AG08395 (cell line): Measurements from ENCODE around the gene GNAT1.

ENCODE experiments used
- DNase-seq: peaks from one replicate; pipeline ENCODE4 v3.0.0; 2012; ENCODE audit warnings: mixed read lengths, low spot score

Gene GNAT1

DNA sequence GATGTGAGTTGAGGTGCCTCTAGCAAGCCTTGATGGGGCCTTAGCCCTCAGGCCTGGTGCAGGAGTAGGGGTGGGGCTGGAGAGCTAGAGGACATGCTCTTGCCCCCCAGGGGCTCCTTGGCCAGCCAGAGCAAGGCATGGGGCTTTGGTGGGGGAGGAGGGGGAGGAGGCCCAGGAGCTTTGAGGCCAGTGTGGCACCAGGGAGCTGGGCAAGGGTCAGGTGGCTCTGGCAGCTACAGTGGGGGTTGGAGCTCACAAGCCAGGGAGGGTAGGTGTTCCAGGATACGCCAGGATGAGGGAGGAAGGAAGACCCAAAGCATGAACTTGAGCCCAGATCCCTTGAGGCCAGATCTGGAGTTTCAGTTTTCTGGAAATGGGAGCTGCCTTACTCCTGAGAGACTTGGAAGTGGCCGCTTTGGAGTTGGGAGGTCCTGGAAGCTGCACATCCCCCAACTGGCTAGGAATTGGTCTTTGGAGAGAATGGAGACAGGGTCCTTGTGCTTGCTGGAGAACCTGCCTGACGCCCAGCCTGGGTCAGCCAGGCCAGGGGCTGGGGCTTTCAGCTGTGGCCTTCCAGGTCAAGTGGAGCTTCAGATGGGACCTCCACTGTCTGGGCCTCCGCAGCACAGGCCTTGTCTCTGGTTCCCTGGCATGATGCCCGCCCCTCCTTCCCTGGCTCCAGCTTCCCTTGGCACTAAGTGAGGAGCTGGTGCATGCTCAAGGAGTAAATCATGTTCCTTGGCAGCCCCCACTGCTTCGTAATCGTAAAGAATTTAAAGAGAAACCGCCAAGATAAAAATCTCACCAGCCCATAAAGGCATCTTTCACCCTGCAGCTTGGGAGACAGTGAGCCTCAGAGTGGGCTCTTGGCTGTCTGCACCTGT, 27.6 kb upstream of the GNAT1 start:
- DNase-seq: peak; percentile 96

DNA sequence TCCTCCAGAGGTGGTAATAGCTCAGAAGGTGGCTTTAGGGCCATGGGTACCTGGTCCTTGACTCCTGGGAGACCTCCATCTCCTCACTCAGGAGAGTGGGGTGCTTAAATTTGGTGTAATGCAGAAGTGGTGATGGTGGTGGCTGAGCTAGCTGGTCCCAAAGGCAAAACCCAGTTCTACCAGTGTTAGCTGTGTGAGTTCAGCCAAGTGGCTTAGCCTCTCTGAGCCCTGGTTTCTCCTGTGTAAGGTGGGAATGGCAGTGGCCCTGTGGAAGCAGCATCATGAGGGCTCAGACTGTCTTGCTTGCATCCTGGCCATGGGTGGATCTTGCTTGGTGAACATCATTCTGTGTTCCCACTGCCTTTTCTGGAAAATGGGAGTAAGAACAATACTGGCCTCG, 26.9 kb upstream of the GNAT1 start:
- DNase-seq: no peak

DNA sequence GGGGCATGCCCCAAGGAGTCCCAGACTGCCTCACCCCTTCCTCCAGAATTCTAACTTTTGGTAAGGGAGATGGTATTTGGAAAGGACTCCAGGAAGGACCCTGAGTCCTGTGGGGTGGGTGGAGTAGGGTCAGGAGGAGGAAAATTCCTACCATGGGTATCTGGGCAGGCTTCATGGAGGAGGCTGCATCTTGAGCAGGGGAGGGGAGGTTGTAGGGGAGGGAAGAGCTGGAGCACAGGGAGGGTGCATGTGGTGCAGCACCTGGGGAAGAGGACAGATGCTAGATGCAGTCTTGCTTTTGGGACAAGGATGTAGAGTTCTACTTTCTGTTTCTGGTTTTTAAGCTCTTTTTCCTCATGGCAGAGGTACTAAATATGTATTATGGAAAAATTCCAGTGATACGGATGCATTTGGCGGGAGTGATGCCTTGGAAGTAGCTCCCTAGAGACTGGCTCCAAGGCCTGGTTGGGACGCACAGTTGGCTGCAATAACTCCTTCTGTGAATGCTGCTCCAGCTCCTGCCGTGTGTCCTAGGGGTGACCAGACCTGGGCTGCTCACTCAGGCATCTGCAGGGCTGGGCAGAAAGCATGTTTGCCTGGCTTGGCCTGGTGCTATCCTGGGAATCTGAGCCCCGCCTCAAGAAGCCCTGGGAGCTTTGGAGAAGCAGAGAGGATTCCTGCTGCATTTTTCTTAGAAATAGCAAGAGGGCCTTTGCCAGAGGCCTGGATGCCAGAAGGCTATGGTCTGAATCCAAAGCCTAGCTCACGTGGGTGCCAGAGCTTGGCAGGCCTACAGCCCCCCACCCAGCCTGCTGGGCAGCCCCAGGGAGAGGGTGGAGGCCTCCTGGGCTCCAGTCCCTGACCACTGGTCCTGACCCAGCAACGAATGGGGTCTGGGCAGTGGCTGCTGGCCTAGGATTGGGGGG, 26.2 kb upstream of the GNAT1 start:
- DNase-seq: peak; percentile 76

DNA sequence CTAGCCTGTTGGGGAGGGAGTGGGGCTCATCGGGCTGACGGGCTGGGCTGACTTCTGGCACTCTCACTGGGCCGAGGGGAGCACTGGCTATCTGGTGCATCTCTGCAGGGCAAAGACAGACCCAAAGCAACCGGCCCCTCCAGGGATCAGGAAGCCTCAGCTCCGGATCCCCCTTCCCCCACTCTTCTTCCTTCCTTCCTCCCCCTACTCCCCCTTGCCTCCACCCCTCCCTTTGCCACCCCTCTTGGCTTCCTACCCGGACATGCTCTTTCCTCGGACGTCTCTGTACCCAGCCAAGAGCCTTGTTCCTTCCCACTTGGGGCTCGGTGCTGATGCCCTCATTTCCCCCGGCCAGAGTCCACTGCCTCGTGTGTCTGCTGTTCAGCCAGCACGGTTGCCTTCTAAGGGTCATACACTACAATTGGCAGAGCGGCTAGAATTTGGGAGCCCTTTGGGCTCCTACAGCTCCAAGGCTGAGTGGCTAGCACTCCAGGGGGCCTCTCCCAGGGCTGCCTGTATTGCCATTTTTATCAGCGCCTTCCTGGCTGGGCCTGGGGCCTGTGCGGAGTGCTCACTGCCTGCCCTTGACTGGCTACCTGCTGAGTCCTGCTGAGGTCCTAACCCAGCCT, 25.4 kb upstream of the GNAT1 start:
- DNase-seq: no peak

DNA sequence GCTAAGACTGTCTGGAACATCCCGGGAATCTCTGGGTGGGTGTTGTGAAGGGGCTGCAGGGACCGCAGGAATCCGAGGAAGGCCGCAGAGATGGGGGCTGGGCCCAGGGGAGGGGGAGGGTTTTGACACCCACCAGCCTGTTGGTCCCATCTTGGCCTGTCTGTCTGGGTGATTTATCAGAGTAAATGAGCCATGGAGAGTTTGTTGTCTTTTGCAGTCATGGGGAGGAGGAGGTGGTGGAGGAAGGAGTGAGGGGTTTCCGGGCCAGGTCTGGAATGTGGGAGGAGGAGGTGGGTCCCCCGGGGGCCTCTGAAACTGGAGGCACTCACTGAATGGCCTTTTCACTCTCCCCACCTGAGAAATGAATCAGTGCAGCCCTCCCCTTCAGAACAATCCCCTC, 24.8 kb upstream of the GNAT1 start:
- no peak for DNase-seq

DNA sequence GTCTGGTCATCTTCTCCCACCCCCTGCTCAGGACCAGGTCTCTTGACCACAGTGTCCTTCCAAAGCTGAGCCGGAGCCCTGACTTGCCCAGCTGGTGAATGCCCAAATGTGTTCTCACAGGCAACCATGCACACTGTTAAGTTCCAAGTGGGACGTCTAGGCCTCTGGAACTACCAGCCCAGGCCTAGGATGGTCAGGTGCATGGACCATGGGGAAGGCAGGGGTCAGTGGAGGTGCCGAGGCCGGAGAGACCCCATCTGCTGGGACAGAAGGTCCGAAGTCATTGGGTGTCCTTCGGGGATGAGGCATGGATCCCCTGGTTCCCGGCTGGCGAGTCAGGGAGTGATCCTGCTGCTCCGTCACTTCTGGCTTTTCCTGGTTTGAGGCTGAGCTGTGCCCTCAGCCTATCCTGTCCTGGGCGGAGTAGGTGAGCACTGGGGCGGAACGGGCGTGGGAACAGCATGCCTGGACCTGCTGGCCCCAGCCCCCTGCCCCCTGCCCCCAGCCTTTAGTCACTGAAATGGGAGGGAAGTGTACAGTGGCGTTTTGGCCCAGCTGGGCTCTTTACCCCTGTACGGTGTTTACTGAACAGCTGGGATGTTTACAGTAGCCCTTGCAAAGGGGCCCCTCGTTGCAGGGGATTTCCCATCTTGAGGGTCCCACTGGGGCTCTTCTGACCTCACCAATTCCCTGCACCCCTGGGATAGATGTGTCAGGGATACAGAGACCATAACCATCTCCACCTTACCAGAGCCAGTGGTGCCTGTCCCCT, 24.2 kb upstream of the GNAT1 start:
- no peak for DNase-seq

DNA sequence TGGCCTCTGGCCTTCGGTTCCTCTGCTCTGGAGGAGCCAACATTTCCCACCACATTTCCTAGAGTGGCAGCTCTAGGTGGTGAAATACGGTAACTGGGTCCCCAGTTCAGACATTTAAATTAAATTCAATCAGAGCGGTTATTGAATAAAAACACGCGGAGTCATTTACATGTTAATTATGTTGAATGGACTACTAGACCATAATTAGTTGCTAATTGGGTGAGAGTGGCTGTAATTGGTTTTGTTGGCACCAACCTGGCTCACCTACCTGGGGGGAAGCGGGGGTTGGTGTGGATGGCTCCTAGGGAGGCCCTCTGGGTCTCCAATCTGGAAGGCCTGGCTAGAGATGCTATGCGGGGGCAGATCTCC, 23.6 kb upstream of the GNAT1 start:
- DNase-seq: no peak

DNA sequence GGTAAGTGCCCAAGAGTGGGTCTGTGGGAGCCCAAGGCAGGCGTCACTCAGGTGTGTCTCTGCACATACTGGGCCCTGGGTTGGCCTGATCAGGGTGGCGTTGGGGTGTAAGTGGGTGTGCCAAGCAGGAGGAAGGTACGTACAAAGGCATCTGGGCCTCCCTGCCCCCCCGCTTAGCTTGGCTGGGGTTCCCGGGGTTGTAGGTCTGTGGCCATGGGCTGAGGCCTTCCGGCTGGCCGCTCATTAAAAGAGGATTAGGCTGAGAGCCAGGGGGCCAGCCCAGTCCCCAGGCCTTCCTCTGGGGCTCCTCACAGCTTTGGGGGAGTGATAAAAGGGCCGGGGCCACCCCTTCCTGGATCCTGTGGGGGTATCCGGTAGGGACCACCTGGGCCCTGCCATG, 23.0 kb upstream of the GNAT1 start:
- no peak for DNase-seq

DNA sequence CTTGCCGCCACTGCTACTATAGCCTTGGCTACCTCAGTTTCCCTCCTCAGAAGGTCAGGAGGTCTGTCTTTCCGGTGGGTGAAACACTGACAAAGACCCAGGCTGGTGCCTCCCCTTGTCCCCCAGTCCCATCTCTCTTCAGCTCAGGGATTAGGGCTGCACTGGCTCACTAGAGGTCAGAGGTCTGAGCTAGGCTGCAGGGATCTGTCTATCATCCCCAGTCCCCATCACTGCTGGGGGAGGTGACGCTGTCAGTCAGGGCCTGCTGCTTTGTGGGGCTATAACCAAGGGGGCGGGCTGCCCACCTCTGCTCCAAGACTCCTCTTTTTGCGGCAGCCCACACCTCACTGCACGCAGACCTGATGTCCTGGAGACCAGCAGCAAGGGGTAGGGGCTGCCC, 22.6 kb upstream of the GNAT1 start:
- no peak for DNase-seq

DNA sequence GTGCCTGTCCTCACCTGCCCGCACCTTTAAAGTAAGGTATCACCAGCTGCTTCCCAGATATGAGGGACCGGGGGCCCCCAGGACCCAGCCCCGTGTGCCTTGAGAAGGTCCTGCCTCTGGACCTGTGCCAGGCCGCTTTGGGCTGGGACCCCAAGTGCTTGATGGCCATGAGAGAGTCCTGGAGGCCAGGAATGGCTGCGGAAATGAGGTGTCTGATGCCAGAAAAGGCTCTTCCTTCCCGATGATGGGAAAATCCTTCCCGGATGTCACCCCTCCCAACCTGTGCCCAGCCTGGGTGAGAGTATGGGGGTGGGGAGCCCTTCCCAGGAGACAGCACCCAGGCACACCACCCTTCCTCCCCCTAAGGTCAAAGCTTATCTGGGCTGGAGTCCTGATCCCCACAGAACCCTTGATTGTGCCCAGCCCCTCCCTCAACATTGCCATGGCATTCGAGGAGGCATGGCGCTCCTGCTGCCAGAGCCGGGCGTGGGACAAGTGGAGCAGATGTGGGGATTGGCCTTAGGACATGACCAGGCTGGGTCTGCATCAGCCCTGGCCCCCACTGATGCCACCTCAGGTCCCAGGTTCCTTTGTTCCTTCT, 22.1 kb upstream of the GNAT1 start:
- no peak for DNase-seq

DNA sequence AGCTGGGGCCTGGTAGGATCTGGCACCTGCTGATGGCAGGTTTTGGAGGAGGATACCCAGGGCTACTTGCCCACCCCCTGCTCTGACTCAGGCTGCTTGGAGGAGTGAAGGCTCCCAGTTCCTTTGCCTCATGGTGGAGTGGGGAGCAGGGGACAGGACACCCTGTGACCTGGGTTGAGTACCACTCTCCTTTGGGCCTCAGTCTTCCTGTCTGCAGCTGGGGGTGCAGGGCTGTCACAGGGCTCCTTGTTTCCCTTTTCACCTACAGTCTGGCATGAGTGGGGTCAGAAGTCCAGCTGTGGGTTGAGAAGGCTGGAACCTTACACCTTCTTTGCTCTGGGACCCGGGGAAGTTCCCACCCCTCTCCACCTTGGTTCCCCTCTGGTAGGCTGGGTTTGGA, 21.6 kb upstream of the GNAT1 start:
- no peak for DNase-seq

DNA sequence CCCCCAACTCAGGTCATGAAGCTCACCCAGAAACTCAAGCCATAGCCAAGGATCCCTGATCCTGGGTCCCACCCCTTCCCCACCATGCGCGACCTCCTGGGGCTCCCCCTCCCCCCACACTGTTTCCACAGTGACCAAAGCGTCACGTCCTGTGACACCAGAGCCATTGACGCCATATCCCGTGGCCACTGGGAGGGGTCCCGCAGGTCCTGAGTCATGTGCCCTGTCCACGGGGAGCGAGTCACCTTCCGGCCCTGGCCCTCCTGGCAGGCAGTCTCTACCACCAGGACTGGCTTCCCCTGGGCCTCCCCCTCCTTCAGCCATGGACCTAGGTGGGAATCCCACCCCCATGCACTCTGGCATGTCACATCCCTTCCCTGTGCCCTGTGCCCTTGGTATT, 20.7 kb upstream of the GNAT1 start:
- no peak for DNase-seq

DNA sequence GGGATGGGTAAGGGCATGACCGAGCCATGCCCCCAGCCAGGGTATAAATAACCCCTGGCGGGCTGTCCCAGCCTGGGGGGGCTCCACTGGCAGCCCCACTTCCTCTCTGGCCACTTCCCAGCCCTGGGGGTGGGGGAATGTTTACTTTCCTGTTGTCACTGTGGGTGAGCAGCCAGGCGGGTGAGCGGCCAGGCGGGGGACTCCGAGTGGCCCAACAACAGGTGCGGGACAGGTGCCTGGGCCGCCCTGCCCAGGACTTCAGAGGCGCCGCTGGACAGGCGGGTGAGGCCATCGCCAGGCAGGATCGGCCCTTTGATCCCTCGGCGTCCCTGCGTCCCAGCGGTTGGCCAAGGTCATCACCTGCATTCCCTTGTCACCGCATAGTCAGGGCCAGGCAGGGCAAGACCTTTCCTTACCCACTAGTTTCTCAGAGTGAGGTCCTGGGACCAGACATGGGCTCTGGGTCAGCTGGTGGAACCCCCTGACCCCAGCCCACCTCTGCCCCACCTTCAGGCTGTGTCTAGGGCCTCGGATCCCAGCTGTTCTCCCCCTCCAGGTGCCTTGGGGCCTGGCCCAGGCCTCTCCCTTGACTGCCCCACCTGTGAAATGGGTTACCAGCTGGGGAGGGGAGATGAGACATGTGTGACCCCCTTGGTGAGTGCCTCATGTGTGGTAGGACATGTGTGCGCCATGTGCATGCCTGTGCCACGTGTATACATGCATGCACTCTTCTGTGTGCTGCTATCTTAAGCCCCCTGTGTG, 19.7 kb upstream of the GNAT1 start:
- no peak for DNase-seq

DNA sequence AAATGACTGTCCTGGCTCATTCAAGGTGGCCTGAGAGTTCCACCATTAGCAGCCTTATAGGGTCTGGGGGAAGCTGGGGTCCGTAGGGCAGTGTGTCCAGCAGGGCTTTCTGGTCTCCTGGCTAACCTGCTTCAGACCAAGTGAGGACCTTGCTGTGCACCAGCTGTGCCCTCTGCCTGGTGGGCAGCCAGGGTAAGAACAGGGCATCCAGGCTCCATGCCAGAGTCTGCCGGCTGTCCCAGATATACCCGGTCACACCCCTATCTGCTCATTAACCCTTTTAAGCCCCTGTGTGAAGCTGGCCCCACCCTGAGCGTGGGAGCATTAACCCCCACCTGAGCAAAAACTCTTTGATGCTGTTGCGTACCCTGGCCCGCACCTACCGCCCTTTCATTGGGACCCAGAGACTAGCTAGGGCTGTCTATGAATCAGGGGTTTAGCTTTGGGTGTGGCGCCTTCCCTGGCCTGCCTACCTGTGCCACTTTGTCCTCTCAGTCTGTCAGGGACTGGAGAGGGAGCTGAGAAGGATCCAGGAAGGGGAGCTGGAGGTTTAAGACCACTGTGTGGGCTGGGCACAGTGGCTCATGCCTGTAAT, 18.7 kb upstream of the GNAT1 start:
- no peak for DNase-seq

DNA sequence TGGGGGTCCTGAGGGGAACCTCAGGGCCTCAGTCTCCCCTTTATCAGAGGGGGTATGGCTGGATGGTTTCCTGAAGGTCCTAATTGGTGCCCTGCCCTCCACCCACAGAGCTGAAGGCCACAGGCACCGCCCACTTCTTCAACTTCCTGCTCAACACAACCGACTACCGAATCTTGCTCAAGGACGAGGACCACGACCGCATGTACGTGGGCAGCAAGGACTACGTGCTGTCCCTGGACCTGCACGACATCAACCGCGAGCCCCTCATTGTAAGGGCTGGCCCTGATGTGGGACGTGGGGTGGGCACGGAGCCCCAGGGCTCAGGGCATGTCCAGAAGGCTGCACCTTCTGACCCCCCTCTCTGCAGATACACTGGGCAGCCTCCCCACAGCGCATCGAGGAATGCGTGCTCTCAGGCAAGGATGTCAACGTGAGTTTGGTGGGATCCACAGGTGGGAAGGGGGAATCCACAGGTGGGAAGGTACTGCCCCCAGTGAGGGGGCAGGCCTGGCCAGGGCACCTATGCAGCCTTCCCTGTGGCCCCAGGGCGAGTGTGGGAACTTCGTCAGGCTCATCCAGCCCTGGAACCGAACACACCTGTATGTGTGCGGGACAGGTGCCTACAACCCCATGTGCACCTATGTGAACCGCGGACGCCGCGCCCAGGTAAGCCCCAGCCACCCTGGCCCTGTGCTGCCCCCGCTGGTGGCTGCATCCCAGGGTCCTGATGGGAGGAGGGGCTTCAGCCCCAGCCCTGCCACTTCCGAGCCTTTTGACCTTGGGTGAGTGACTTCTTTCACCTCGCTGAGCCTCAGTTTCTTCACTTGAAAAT, 17.5 kb upstream of the GNAT1 start:
- DNase-seq: no peak

DNA sequence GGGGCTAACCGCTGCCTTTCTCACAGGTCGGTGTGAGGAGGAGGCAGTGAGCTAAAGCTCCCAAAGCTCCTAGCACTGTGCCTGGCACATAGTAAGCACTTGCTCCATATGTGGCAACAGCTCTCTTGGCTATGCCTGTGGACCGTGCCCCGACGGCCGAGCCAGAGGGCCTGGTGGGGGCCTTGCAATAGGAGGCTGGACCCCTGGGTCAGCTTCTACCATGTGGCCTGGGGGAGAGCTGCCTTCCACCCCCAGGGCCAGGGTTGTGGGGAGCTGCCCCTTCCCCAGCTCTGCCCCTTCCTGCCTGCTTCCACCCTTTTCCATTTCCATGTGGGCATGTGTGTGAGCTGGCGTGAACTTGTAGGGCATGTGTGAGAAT, 16.9 kb upstream of the GNAT1 start:
- DNase-seq: no peak

DNA sequence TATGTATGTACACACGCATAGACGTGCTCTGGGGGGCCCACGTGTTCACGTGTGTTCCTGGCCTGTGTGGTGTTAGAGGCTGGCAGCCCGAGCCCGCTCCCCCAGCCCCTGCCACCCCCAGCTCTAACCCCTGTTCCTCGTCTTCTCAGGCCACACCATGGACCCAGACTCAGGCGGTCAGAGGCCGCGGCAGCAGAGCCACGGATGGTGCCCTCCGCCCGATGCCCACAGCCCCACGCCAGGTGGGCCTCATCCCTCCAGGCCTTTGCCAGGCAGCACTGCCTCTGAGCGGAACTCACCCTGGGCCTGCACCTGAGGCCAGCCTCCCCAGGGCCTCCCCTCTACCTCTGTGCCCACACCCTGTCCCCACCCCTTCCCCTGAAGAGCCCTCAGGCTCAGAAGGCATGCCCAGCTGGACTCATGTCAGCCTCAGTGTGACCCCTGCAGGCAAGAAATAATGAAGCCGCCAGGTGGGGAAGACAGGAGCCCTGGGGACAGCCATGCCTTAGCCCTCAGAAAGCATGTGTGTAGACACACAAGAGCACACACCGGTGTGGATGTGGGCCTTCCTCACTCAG, 16.4 kb upstream of the GNAT1 start:
- DNase-seq: no peak

DNA sequence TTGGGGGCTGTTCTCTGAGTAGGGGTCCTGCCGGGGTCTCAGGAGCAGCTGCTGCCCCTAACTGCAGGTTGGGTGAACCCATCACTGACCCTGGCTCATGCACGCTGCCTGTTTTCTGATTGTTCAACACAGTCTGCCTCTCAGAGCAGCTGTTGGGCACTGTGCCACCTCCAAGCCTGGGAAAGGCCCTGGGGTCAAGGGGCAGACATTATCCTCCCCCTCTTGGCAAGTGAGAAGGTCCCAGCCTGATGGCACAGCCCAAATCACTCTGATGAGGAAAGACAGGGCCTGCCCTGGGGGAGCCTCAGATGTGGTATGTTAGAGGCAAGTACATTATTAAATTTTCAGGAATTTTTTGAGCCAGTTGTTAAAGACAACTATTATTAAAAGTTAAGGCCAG, 14.1 kb upstream of the GNAT1 start:
- no peak for DNase-seq

DNA sequence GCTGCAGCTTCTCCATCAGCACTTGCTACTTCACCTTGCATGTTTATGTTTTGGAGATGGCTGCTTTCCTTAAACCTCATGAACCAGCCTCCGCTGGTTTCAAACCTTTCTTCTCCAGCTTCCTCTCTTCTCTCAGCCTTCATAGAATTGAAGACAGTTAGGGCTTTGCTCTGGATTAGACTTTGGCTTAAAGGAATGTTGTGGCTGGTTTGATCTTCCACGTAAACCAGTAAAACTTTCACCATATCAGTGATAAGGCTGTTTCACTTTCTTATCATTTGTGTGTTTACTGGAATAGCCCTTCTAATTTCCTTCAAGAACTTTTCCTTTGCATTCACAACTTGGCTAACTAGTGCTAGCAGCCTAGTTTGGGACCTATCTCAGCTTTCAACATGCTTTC, 11.7 kb upstream of the GNAT1 start:
- no peak for DNase-seq
